Measurements from ENCODE around the gene NTSR2. TPM values are rescaled to one million over a fixed set of nuclear protein-coding genes. Genes with fewer than 3 reads are reported as not detected.

NTSR2 gene
- total RNA-seq, 4 donors from 2014 or later, result 0.87 to 4.2 (median 2.1) TPM; not detected in 1

- 62 to 69% methylated on average over 7 of the region's 7 CpGs for WGBS, 2 donors
- no peak for TF ChIP-seq POLR2A (IDR thresholded peaks at IDR 0.05)
- no peak for TF ChIP-seq EP300 (IDR thresholded peaks at IDR 0.05)
- Histone ChIP-seq H3K9me3 (no peaks in the 10 kb centered on the region), H3K4me1 (peaks cover 0 to 19% (median 10%) of the 10 kb centered on the region in 4 donors), H3K4me3 (no peak overlapping the region), H3K27ac (no peak overlapping the region), H3K27me3 (no peaks in the 10 kb centered on the region), H3K36me3 (peaks cover 0 to 5% (median 0%) of the 10 kb centered on the region in 3 donors)
- DNase-seq (ENCODE audit: low spot score in 2 of 2), result no peak
Measured at GRCh38 chr2:11647834-11648600, 22.0 kb downstream of the NTSR2 start.

DNA sequence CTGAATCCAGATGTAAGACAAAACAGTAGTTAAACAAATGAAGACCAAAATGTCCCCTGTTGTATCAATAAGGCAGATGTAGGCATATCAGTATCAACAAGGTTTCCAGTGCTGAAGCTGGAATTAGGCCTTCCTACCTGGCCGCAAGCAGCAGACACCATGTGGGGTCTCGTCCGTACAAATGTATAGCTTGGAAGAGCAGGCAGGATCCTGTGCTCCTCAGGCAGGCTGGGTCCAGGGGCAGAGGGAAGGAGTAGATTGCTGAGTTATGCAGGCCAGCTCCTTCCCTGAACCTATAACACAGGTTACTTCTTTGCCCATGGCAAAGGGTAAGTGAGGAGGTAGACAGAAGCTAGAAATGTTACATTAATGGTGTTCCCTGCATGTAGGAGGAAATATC is 23.5 kb downstream of the NTSR2 start:
- TF ChIP-seq EP300 (IDR thresholded peaks at IDR 0.05), result no peak
- TF ChIP-seq, protein P1, sequence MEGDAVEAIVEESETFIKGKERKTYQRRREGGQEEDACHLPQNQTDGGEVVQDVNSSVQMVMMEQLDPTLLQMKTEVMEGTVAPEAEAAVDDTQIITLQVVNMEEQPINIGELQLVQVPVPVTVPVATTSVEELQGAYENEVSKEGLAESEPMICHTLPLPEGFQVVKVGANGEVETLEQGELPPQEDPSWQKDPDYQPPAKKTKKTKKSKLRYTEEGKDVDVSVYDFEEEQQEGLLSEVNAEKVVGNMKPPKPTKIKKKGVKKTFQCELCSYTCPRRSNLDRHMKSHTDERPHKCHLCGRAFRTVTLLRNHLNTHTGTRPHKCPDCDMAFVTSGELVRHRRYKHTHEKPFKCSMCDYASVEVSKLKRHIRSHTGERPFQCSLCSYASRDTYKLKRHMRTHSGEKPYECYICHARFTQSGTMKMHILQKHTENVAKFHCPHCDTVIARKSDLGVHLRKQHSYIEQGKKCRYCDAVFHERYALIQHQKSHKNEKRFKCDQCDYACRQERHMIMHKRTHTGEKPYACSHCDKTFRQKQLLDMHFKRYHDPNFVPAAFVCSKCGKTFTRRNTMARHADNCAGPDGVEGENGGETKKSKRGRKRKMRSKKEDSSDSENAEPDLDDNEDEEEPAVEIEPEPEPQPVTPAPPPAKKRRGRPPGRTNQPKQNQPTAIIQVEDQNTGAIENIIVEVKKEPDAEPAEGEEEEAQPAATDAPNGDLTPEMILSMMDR (IDR thresholded peaks at IDR 0.05), result no peak
- H3K27ac ChIP-seq, result no peak overlapping the region
- peaks cover 0 to 10% (median 1%) of the 10 kb centered on the region in 4 donors for H3K4me1 ChIP-seq
- peaks cover 0 to 15% (median 0%) of the 10 kb centered on the region in 3 donors for H3K36me3 ChIP-seq
- DNase-seq (ENCODE audit: low spot score in 2 of 2), result no peak
- H3K4me3 ChIP-seq, result no peak overlapping the region
- 100% methylated on average over 3 of the region's 3 CpGs for WGBS, 2 donors
- H3K27me3 ChIP-seq, result no peaks in the 10 kb centered on the region
- no peaks in the 10 kb centered on the region for H3K9me3 ChIP-seq

DNA sequence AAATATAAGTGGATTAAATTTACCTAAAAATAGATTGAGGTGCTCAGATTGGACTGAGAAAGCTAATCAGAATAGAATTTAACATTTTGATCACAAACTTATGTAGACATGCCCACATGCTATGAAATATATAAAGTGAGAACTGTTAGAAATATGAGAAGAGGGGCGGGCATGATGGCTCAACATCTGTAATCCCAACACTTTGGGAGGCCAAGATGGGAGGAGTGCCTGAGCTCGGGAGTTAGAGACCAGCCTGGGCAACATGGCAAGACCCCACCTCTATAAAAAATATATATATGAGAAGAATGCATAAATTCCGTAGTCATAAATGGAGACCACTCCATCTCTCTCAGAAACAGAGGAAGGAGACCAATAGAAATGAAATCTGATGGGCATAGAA is 25.7 kb downstream of the NTSR2 start:
- H3K9me3 ChIP-seq, result no peaks in the 10 kb centered on the region
- H3K27me3 ChIP-seq, result no peaks in the 10 kb centered on the region
- H3K4me3 ChIP-seq, result no peak overlapping the region
- no peak overlapping the region for H3K27ac ChIP-seq
- no peaks in the 10 kb centered on the region for H3K4me1 ChIP-seq
- peaks cover 0 to 31% (median 0%) of the 10 kb centered on the region in 3 donors for H3K36me3 ChIP-seq
- no peak for DNase-seq (ENCODE audit: low spot score in 2 of 2)
- no peak for TF ChIP-seq POLR2A (IDR thresholded peaks at IDR 0.05)
- TF ChIP-seq, protein P1 (IDR thresholded peaks at IDR 0.05), result no peak
- no peak for TF ChIP-seq EP300 (IDR thresholded peaks at IDR 0.05)
- WGBS, 2 donors, result 88 to 90% methylated on average over 3 of the region's 3 CpGs

DNA sequence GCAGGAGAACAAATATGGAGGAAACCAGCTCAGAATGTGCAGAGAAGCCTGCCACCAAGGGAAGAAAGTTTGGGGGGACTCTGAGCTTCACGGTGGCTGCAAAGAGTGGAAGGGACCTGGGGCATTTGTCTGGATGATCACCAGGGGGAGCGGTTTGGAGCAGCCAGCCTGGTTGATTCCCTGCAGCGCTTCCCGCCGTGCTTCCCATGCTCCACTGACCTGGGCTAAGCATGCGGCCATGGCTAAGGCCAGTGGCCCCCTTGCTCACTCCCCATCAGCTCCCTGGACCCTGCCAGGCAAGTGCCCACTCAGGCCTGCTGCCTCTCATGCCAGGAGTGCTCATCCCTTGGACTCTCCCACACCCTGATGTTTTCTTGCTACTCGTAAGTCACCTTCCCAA is 27.0 kb downstream of the NTSR2 start:
- peaks cover 0 to 44% (median 0%) of the 10 kb centered on the region in 3 donors for H3K36me3 ChIP-seq
- no peak overlapping the region for H3K4me3 ChIP-seq
- no peaks in the 10 kb centered on the region for H3K9me3 ChIP-seq
- no peaks in the 10 kb centered on the region for H3K4me1 ChIP-seq
- DNase-seq (ENCODE audit: low spot score in 2 of 2), result no peak
- 73 to 80% methylated on average over 7 of the region's 7 CpGs for WGBS, 2 donors
- H3K27me3 ChIP-seq, result no peaks in the 10 kb centered on the region
- TF ChIP-seq EP300 (IDR thresholded peaks at IDR 0.05), result no peak
- TF ChIP-seq, protein P1 (IDR thresholded peaks at IDR 0.05), result no peak
- TF ChIP-seq POLR2A (IDR thresholded peaks at IDR 0.05), result no peak
- no peak overlapping the region for H3K27ac ChIP-seq

GRCh38 chr2:11640132-11640531 is 29.9 kb downstream of the NTSR2 start:
- H3K27me3 ChIP-seq, result no peaks in the 10 kb centered on the region
- no peaks in the 10 kb centered on the region for H3K9me3 ChIP-seq
- DNase-seq (ENCODE audit: low spot score in 2 of 2), result no peak
- peaks cover 0 to 58% (median 0%) of the 10 kb centered on the region in 3 donors for H3K36me3 ChIP-seq
- no peak overlapping the region for H3K27ac ChIP-seq
- TF ChIP-seq EP300 (IDR thresholded peaks at IDR 0.05) (no peak), POLR2A (IDR thresholded peaks at IDR 0.05) (no peak)
- TF ChIP-seq, protein P1 (IDR thresholded peaks at IDR 0.05), result no peak
- no peak overlapping the region for H3K4me3 ChIP-seq
- WGBS, 2 donors, result 95 to 96% methylated on average over 27 of the region's 27 CpGs
- H3K4me1 ChIP-seq, result no peaks in the 10 kb centered on the region

Measured in tibial nerve (tissue), 4 donors.